SK-N-SH (cell line): ENCODE data around the gene PPP3CA. TPM values are rescaled to one million over a fixed set of nuclear protein-coding genes. Genes with fewer than 3 reads are reported as not detected.

ENCODE experiments used
- CTCF ChIA-PET: fragments of 300-600, 350-600 bp; formaldehyde crosslinking; extraction: SDS; loops from one replicate; lab custom pipeline; 2021; lab: Yijun Ruan, JAX
- POLR2A ChIA-PET: fragments of 350-600 bp; sonication (Branson Sonifier 250); formaldehyde crosslinking; extraction: SDS; loops from one replicate; lab custom pipeline; 2020; ENCODE audit warnings: antibody characterized with exemption, inconsistent platforms; lab: Yijun Ruan, JAX
- DNase-seq: peaks from one replicate; pipeline ENCODE4 v3.0.0; 2012
- H2AFZ ChIP-seq: fragments of 200-600 bp; sonication (generic); 2 replicates; pipeline ENCODE4 v1.8.1; 2016; ENCODE audit warnings: antibody characterized with exemption, mild to moderate bottlenecking, low read depth
- H3F3A ChIP-seq: fragments of 200-600 bp; sonication (generic); replicated peaks from 2 replicates; pipeline ENCODE3; 2016; ENCODE audit warnings: antibody characterized with exemption, mild to moderate bottlenecking; ENCODE audit not compliant: insufficient read depth
- H3K27ac ChIP-seq, 2 experiments: fragments of 200-500 bp in 1 of 2; fragments of 200-600 bp in 1 of 2; sonication (Bioruptor generic) in 1 of 2; sonication (generic), shearing (Covaris generic) in 1 of 2; 2 replicates each; pipeline versions ENCODE4 v1.5.1 to v1.6.1; 2014 to 2016; ENCODE audit warnings: low read depth in 2 of 2, inconsistent platforms in 1 of 2, low read length in 1 of 2, mild to moderate bottlenecking in 1 of 2, mixed read lengths in 1 of 2
- H3K27me3 ChIP-seq: fragments of 200-600 bp; sonication (generic), shearing (Covaris generic); 2 replicates; pipeline ENCODE4 v1.6.1; 2016; ENCODE audit warnings: mixed run types; ENCODE audit not compliant: insufficient read depth
- H3K36me3 ChIP-seq, 2 experiments: fragments of 200-500 bp in 1 of 2; fragments of 200-600 bp in 1 of 2; sonication (Bioruptor generic) in 1 of 2; sonication (generic) in 1 of 2; replicated peaks in 1 of 2; 2 replicates each; pipeline versions ENCODE3 to v1.5.1; 2014 to 2016; ENCODE audit warnings: low read length in 1 of 2, mild to moderate bottlenecking in 1 of 2; ENCODE audit not compliant: insufficient read depth in 2 of 2, control insufficient read depth in 1 of 2
- H3K4me1 ChIP-seq, 2 experiments: fragments of 200-500 bp in 1 of 2; fragments of 200-600 bp in 1 of 2; sonication (Bioruptor generic) in 1 of 2; sonication (generic), shearing (Covaris generic) in 1 of 2; 2 replicates each; pipeline versions ENCODE4 v1.5.1 to v1.6.1; 2014 to 2016; ENCODE audit warnings: low read depth in 1 of 2, low read length in 1 of 2, mixed run types in 1 of 2; ENCODE audit not compliant: insufficient read depth in 2 of 2, control insufficient read depth in 1 of 2
- H3K4me2 ChIP-seq: fragments of 200-600 bp; sonication (generic), shearing (Covaris generic); 2 replicates; pipeline ENCODE4 v1.6.1; 2017; ENCODE audit warnings: mixed run types
- H3K4me3 ChIP-seq, 2 experiments: fragments of 200-500 bp in 1 of 2; fragments of 200-600 bp in 1 of 2; sonication (Bioruptor generic) in 1 of 2; sonication (generic), shearing (Covaris generic) in 1 of 2; 2 replicates each; pipeline versions ENCODE4 v1.5.1 to v1.8.1; 2014 to 2016; ENCODE audit warnings: low read depth in 2 of 2, inconsistent platforms in 1 of 2, low read length in 1 of 2, mild to moderate bottlenecking in 1 of 2, mixed read lengths in 1 of 2, moderate library complexity in 1 of 2
- H3K79me2 ChIP-seq: fragments of 200-600 bp; sonication (generic); 2 replicates; pipeline ENCODE4 v1.8.1; 2017; ENCODE audit warnings: mild to moderate bottlenecking; ENCODE audit not compliant: insufficient read depth
- H3K9ac ChIP-seq: fragments of 200-600 bp; sonication (generic); 2 replicates; pipeline ENCODE4 v1.6.1; 2017; ENCODE audit warnings: mixed run types
- H3K9me2 ChIP-seq: fragments of 200-600 bp; sonication (generic); 2 replicates; pipeline ENCODE4 v1.6.1; 2017; ENCODE audit warnings: mixed run types
- H3K9me3 ChIP-seq: fragments of 200-600 bp; sonication (generic); 2 replicates; pipeline ENCODE4 v1.6.1; 2017; ENCODE audit warnings: mixed run types, mild to moderate bottlenecking, moderate library complexity
- H4K20me1 ChIP-seq: fragments of 200-600 bp; sonication (generic); 2 replicates; pipeline ENCODE4 v1.6.1; 2017; ENCODE audit warnings: mild to moderate bottlenecking, mixed run types; ENCODE audit not compliant: insufficient read depth
- FOSL2 ChIP-seq: IDR thresholded peaks from 2 replicates; pipeline ENCODE4 v1.4.0; 2012; ENCODE audit warnings: low read depth, mild to moderate bottlenecking, moderate library complexity, borderline replicate concordance
- MAX ChIP-seq: IDR thresholded peaks from 2 replicates; pipeline ENCODE4 v1.4.0; 2012; ENCODE audit warnings: low read depth
- MXI1 ChIP-seq: IDR thresholded peaks from 2 replicates; pipeline ENCODE4 v1.6.1; 2012; ENCODE audit warnings: mild to moderate bottlenecking, low read depth, low read length, improper control_type of control experiment
- NFIC ChIP-seq: IDR thresholded peaks from 2 replicates; pipeline ENCODE4 v1.4.0; 2012; ENCODE audit warnings: borderline replicate concordance
- REST ChIP-seq: IDR thresholded peaks from 2 replicates; pipeline ENCODE4 v1.6.1; 2012; ENCODE audit warnings: mild to moderate bottlenecking, low read depth, low read length, moderate library complexity
- SIN3A ChIP-seq: IDR thresholded peaks from 2 replicates; pipeline ENCODE4 v1.6.1; 2012; ENCODE audit warnings: low read depth, mild to moderate bottlenecking, low read length, moderate library complexity, borderline replicate concordance
- ZBTB33 ChIP-seq: IDR thresholded peaks from 2 replicates; pipeline ENCODE4 v1.4.0; 2012; ENCODE audit warnings: low read depth, borderline replicate concordance
- WGBS: methylation state at CpG from one replicate; pipeline ENCODE4 v1.1.6; 2017; ENCODE audit warnings: low lambda C conversion rate; 5-methylcytosine and 5-hydroxymethylcytosine counted together
- polyA plus RNA-seq, 3 experiments: library from polyadenylated mRNA; depleted of rRNA; stranded (reverse); fragments of >200 nt; gene quantifications; 2 replicates each; pipeline ENCODE4 v1.2.3, GENCODE V29; 2012
- TF ChIP-seq, protein P1 (sequence below): fragments of 150-350 bp; IDR thresholded peaks from 2 replicates; pipeline ENCODE4 v1.6.1; 2017; ENCODE audit warnings: antibody characterized with exemption, low read length, low read depth, borderline replicate concordance

PPP3CA gene
- polyA plus RNA-seq, 1 of the 3 experiments (the other 2 are of a cell fraction), result 10.7 TPM

DNA sequence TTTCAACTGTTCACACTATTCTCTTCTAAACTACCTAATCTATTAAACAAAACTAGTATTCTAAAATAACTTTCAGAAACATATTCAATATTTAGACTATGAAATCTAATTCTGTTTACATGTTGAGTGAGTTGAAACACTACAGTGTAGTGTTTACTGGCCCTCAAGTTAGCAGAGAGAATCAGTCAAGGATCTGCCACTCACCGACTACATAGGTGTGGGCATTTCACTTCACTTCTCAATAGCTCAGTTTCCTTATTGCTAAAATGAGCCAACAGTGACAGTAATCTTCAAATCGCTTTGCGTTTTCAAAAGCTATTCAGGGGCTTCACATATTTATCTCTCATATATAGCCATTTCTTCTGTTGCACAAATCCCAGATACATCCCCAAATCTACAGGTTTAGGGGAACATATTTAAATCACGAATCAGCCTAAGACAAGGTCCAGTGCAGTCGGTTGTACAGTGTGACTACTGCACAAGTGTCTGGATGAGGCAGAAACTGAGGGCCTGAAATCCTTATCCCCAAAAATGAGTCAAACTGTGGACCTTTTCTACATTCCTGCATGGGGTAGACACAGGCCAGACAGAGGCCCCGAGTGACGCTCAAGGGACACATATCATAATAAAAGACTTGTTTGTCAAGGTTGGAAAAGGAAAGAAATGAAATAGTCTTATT is 129.8 kb downstream of the PPP3CA start:
- TF ChIP-seq MAX (no peak), ZBTB33 (no peak), NFIC (no peak), SIN3A (no peak), MXI1 (no peak), REST (no peak), FOSL2 (no peak)
- TF ChIP-seq, protein P1, sequence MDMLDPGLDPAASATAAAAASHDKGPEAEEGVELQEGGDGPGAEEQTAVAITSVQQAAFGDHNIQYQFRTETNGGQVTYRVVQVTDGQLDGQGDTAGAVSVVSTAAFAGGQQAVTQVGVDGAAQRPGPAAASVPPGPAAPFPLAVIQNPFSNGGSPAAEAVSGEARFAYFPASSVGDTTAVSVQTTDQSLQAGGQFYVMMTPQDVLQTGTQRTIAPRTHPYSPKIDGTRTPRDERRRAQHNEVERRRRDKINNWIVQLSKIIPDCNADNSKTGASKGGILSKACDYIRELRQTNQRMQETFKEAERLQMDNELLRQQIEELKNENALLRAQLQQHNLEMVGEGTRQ, result no peak
- 73% methylated on average over 7 of the region's 7 CpGs for WGBS

More for the DNA sequence above, 129.8 kb downstream of the PPP3CA start:
- no peaks in the 10 kb centered on the region for H3K27me3 ChIP-seq
- H3K27ac ChIP-seq, result peak overlapping the region in 1 of 2 experiments; percentile 4; a peak in 1 of 4 replicates
- H3K36me3 ChIP-seq, result no peaks in the 10 kb centered on the region
- no peaks in the 10 kb centered on the region for H3K9me3 ChIP-seq
- H3K9me2 ChIP-seq, result no peaks in the 10 kb centered on the region
- DNase-seq, result no peak
- peaks cover 8% of the 10 kb centered on the region; the same call in 1 of the 2 replicates for H4K20me1 ChIP-seq
- CTCF ChIA-PET, result no interaction called here
- no peak overlapping the region for H3K4me3 ChIP-seq
- POLR2A ChIA-PET, result no interaction called here
- H3F3A ChIP-seq, result peaks cover 13% of the 10 kb centered on the region
- peaks cover 58% of the 10 kb centered on the region for H3K79me2 ChIP-seq
- H2AFZ ChIP-seq, result no peak overlapping the region
- H3K4me1 ChIP-seq, result peaks cover 2 to 21% of the 10 kb centered on the region in 2 experiments; a peak in 2 of 4 replicates
- no peak overlapping the region for H3K4me2 ChIP-seq
- H3K9ac ChIP-seq, result no peak overlapping the region
